ENCODE results near the gene SLC25A10. TPM values are rescaled to one million over a fixed set of nuclear protein-coding genes. Genes with fewer than 3 reads are reported as not detected.

The SLC25A10 gene
- total and polyA plus RNA-seq, 2 donors, result 5.7 to 12.6 TPM

GRCh38 chr17:81705518-81706231 is 6.4 kb upstream of the SLC25A10 start:
- H3K36me3 ChIP-seq (ENCODE audit: insufficient read depth), result peaks cover 8% of the 10 kb centered on the region
- DNase-seq (ENCODE audit: extremely low spot score), result no peak
- H3K27ac ChIP-seq (ENCODE audit: low read depth), result no peak overlapping the region
- 93% methylated on average over 30 of the region's 30 CpGs for WGBS
- H3K4me3 ChIP-seq (ENCODE audit: low read depth, low read length), result no peak overlapping the region
- peaks cover 5% of the 10 kb centered on the region for H3K4me1 ChIP-seq (ENCODE audit: insufficient read depth)

DNA sequence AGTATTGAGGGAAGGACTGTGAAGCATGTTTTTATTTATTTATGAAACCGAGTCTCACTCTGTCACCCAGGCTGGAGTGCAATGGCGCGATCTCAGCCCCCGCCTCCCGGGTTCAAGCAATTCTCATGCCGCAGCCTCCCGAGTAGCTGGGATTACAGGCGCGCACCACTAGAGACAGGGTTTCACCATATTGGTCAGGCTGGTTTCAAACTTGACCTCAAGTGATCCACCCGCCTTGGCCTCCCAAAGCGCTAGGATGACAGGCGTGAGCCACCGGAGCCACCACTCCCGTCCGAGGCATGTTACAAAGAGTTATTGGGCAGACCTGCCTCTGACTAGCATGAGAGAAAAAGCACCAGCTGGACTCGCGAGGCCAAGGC is 5.9 kb upstream of the SLC25A10 start:
- DNase-seq (ENCODE audit: extremely low spot score), result no peak
- 94% methylated on average over 17 of the region's 17 CpGs for WGBS
- Histone ChIP-seq H3K4me3 (ENCODE audit: low read depth, low read length) (no peak overlapping the region), H3K4me1 (ENCODE audit: insufficient read depth) (peaks cover 5% of the 10 kb centered on the region), H3K36me3 (ENCODE audit: insufficient read depth) (peaks cover 5% of the 10 kb centered on the region), H3K27ac (ENCODE audit: low read depth) (no peak overlapping the region)

GRCh38 chr17:81706757-81707624 is 5.1 kb upstream of the SLC25A10 start:
- peaks cover 2% of the 10 kb centered on the region for H3K36me3 ChIP-seq (ENCODE audit: insufficient read depth)
- 93% methylated on average over 54 of the region's 54 CpGs for WGBS
- no peak overlapping the region for H3K27ac ChIP-seq (ENCODE audit: low read depth)
- peaks cover 2% of the 10 kb centered on the region for H3K4me1 ChIP-seq (ENCODE audit: insufficient read depth)
- H3K4me3 ChIP-seq (ENCODE audit: low read depth, low read length), result no peak overlapping the region
- DNase-seq (ENCODE audit: extremely low spot score), result no peak

GRCh38 chr17:81707725-81708646 is 4.1 kb upstream of the SLC25A10 start:
- no peak for DNase-seq (ENCODE audit: extremely low spot score)
- Histone ChIP-seq H3K27ac (ENCODE audit: low read depth) (no peak overlapping the region), H3K36me3 (ENCODE audit: insufficient read depth) (peaks cover 2% of the 10 kb centered on the region), H3K4me1 (ENCODE audit: insufficient read depth) (no peaks in the 10 kb centered on the region), H3K4me3 (ENCODE audit: low read depth, low read length) (no peak overlapping the region)
- WGBS, result 83% methylated on average over 25 of the region's 25 CpGs

- Histone ChIP-seq H3K27ac (ENCODE audit: low read depth) (no peak overlapping the region), H3K4me1 (ENCODE audit: insufficient read depth) (no peaks in the 10 kb centered on the region), H3K36me3 (ENCODE audit: insufficient read depth) (peaks cover 2% of the 10 kb centered on the region), H3K4me3 (ENCODE audit: low read depth, low read length) (no peak overlapping the region)
- 85% methylated on average over 17 of the region's 17 CpGs for WGBS
- DNase-seq (ENCODE audit: extremely low spot score), result no peak
Observed at GRCh38 chr17:81708739-81709185, 3.3 kb upstream of the SLC25A10 start.

DNA sequence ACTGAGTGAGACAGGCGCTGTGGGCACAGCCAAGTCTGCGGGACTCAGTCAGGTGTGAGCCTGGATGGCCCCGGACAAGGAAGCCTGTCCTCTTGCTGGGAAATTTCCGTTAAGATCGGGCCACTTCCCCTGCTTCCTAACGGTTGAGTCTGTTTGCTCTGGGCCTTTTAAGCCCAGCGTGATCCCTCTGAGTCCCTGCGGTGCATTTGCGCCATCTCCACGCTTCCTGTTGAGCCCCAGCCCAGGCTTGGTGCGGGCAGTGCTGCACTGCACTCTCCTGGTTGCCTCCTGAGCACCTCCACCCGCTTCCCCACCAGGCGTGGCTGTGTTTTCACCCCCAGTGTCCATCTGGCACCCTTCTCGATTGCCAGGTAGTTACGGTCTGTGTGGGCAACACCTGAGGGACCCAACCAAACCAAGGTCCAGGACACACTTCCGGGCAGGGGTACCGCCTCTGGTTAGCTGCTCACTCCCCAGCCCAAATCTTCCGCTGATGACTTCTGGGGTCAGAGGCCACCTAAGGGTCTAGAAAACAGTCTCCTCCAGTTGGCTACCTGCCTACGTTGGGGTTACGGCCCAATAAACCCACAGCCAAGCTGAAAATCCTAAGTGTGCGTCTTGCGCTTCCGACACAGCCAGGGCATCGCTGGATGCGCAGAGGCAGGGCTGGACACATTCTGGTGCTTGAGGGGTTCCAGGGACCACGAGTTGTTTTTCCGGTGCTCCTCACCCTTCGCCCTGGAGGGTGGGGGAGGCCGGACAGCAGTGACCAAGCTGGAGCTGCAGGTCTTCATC is 1.4 kb upstream of the SLC25A10 start:
- no peak overlapping the region for H3K27ac ChIP-seq (ENCODE audit: low read depth)
- no peaks in the 10 kb centered on the region for H3K4me1 ChIP-seq (ENCODE audit: insufficient read depth)
- H3K4me3 ChIP-seq (ENCODE audit: low read depth, low read length), result no peak overlapping the region
- 6% methylated on average over 29 of the region's 29 CpGs for WGBS
- no peak for DNase-seq (ENCODE audit: extremely low spot score)
- peaks cover 2% of the 10 kb centered on the region for H3K36me3 ChIP-seq (ENCODE audit: insufficient read depth)

DNA sequence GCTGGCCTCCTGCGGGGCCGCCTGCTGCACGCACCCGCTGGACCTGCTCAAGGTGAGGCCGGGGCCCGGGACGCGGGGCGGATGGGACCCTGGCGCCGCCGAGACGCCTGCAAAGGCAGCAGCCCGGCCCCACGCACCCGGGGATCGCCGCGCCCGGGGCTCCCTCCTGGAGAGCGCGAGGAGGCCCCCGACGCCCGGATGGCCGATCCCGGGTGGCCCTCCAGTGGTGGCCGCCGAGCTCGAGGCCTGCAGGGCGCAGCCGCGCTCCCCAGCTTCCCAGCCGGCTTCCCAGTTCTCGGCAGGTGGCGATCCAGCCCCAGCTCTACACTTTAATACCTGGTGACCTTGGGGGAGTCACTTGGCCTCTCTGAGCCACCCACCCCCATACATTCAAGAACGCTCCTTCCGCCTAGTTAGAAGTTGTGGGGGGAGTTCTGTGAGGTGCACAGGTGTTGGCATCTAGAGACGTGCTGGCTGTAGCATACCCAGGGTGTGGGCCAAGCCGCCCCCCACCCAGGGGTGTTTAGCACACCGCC is 452 bp downstream of the SLC25A10 start:
- no peak overlapping the region for H3K27ac ChIP-seq (ENCODE audit: low read depth)
- 2% methylated on average over 41 of the region's 41 CpGs for WGBS

GRCh38 chr17:81713004-81713555 is 996 bp downstream of the SLC25A10 start:
- H3K27ac ChIP-seq (ENCODE audit: low read depth), result no peak overlapping the region

More for the DNA sequence above, 452 bp downstream of the SLC25A10 start:
- Histone ChIP-seq H3K4me1 (ENCODE audit: insufficient read depth) (no peaks in the 10 kb centered on the region), H3K4me3 (ENCODE audit: low read depth, low read length) (peak overlapping the region; percentile 80), H3K36me3 (ENCODE audit: insufficient read depth) (no peaks in the 10 kb centered on the region)
- DNase-seq (ENCODE audit: extremely low spot score), result no peak

DNA sequence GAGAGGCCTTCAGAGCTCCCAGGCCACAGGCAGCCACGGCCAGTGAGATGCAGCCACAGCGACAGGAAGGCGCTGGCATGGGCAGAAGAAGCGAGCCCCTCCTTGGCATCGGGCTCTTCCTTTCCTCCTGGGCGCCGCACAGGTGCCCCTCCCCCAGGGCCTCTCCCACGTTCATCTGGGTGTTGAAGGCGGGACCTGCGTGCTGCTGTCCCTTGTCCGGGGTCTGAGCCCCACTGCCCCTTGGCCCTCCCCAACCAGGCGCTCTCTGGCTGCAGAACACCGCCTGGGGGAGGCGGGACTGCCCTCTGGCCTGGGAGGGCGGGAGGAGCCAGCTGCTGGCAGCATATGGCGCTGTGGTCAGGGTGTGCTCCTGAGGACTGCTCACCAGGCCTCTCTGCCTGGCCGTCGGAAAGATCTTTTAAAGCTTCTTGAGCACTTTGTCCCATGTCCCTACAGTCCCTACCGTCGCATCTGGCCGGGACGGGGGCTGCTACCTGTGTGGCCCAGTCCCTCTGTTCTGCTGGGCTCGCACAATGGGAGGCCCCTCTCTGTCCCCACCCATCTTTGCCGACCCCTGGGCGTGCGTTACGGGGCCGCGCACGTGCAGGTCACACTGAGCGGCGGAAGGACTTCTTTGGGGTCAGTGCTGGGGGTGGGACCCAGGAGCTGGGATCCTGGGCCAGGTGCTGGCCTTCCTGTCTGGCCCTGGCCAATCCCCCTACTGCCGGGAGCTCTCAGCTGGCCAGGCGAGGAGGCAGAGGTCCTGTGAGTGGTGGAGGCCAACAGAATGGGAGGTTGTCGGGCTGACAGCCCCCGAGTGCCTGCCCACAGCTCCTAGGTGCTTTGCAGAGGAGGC is 1.7 kb downstream of the SLC25A10 start:
- DNase-seq (ENCODE audit: extremely low spot score), result no peak
- Histone ChIP-seq H3K27ac (ENCODE audit: low read depth) (no peak overlapping the region), H3K4me1 (ENCODE audit: insufficient read depth) (no peaks in the 10 kb centered on the region), H3K36me3 (ENCODE audit: insufficient read depth) (no peaks in the 10 kb centered on the region), H3K4me3 (ENCODE audit: low read depth, low read length) (no peak overlapping the region)
- 68% methylated on average over 36 of the region's 36 CpGs for WGBS

More at GRCh38 chr17:81713004-81713555, 996 bp downstream of the SLC25A10 start:
- H3K4me1 ChIP-seq (ENCODE audit: insufficient read depth), result no peaks in the 10 kb centered on the region
- H3K36me3 ChIP-seq (ENCODE audit: insufficient read depth), result no peaks in the 10 kb centered on the region
- peak overlapping the region; percentile 80 for H3K4me3 ChIP-seq (ENCODE audit: low read depth, low read length)
- DNase-seq (ENCODE audit: extremely low spot score), result no peak
- WGBS, result 33% methylated on average over 18 of the region's 18 CpGs

- no peak for DNase-seq (ENCODE audit: extremely low spot score)
- H3K4me1 ChIP-seq (ENCODE audit: insufficient read depth), result no peaks in the 10 kb centered on the region
- no peak overlapping the region for H3K4me3 ChIP-seq (ENCODE audit: low read depth, low read length)
- H3K36me3 ChIP-seq (ENCODE audit: insufficient read depth), result no peaks in the 10 kb centered on the region
- no peak overlapping the region for H3K27ac ChIP-seq (ENCODE audit: low read depth)
- WGBS, result 94% methylated on average over 39 of the region's 39 CpGs
Observed at GRCh38 chr17:81714412-81715106, 2.5 kb downstream of the SLC25A10 start.

Data from urinary bladder (tissue), 4 donors.